ENCODE data around the gene SSC4D.
A peak's percentile ranks its signal among the peaks of the same experiment; 100 is the strongest.

SSC4D gene

GRCh38 chr7:76351372-76351771, 58.1 kb downstream of the SSC4D start:
- no peak for DNase-seq

GRCh38 chr7:76349313-76349885, 60.1 kb downstream of the SSC4D start:
- DNase-seq: no peak

DNA sequence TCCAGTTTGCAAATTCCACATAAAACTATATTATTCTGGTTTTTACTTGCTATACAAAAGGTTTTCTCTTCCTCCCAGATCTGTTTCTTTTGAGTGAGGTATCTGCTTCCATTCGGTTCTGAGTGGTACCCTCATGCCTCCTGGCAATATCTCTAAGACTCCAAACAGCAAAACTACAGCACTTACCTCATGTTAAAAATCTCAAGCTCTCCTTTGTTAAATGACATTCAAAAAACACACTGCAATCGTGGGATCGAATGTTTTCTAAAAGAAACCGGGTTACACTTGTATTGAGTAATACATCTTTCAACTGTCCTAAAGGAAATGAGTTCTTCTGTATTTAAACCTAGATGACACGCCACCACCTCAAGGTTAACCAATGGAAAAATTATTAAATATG, 61.8 kb downstream of the SSC4D start:
- DNase-seq: no peak

DNA sequence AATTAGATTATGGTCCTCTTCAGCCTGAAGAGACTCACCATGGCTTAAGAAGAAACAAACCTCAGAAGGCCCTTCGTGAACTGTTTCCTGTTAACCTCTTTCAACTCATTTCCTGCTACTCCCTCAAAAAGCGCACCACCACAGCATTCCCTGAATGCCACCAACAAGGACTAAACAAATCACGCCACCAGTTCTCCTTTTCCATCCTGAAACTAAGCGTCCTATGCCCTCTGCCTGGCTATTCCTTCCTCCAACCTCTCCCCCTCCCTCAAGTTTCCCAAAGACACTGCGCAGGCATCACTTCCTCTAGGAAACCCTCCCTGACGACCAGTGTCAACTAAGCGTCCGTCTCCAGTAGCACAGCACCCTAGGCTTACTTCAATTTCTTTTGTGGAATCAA, 62.7 kb downstream of the SSC4D start:
- no peak for DNase-seq

- no peak for DNase-seq
These were observed 63.4 kb downstream of the SSC4D start for GRCh38 chr7:76346097-76346496.

DNA sequence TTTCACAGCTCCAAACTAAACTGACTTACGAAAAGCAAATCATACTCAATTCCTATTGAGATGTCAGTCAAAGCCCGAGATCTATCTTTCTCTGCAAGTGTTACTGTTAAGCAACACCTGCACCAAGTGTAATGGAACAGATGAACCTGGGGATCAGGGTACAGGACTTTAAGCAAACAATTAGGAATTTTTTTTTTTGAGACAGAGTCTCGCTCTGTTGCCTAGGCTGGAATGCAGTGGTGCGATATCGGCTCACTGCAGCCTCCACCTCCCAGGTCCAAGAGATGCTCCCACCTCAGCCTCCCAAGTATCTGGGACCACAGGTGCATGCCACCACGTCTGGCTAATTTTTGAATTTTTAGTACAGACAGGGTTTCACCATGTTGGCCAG, 65.6 kb downstream of the SSC4D start:
- no peak for DNase-seq

DNA sequence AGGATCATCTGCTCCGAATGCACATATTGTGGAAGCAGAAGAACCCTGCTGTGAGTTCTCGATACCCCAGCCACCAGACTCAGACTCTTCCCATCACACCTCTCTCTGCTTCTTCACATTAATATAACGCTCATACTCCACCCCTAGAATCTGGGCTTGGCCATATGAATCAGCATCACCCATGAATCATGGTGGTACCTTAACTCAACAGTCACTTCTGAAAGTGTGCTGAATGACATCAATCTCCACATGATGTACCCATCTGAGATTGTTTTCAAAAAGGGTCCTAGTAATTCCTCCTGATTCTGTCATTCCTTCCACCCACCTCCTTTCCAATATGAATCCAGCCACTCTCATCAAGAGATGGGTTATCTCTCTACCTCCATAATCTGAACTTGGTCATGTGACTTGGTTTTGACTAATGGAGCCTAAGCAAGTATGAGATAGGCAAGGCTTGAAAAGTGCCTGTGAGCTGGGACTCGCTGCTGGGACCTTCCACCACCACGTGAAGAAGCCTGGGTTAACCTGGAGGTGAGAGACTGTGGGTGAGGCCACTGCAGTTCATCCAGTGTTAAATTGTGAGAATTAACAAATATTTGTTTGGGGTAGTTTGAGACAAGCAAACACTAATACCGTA, 66.1 kb downstream of the SSC4D start:
- no peak for DNase-seq

DNA sequence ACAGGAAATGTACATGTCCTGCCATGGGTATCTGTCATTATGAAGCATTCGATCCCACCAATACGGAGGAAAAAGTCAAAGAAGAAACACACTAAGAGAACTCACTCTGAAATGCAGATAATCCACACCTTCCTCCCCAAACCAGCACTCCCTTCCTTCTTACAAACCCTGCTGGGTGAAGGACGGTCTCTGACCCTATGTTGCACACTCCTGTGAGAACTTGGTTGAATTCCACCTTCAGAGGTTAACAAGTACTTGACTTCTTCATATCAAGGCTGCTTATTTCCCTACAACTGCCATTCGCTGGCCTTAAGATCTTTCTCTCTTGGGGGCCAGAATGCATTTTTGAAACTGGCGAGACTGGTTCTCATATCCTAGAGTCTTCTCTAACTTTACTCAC, 67.3 kb downstream of the SSC4D start:
- no peak for DNase-seq

- peak; percentile 80 for DNase-seq
These were observed 68.8 kb downstream of the SSC4D start for GRCh38 chr7:76340617-76341131.
